NCI-H526 treated with DMSO at 0.1 percent for 48 hours (cell line): Measurements from ENCODE around the gene MRPL55.

Source experiments
- DNase-seq: peaks from one replicate; lab custom pipeline; 2025; lab: John Stamatoyannopoulos, UW

MRPL55 gene

GRCh38 chr1:228147768-228148167, 38.7 kb upstream of the MRPL55 start:
- no peak for DNase-seq

GRCh38 chr1:228147151-228147693, 38.1 kb upstream of the MRPL55 start:
- no peak for DNase-seq

- no peak for DNase-seq
Measured at GRCh38 chr1:228146417-228147150, 37.5 kb upstream of the MRPL55 start.

GRCh38 chr1:228145463-228146416, 36.6 kb upstream of the MRPL55 start:
- no peak for DNase-seq

GRCh38 chr1:228144993-228145343, 35.9 kb upstream of the MRPL55 start:
- no peak for DNase-seq

- DNase-seq = no peak
Measured at GRCh38 chr1:228144193-228144992, 35.3 kb upstream of the MRPL55 start.

- no peak for DNase-seq
Measured at GRCh38 chr1:228143480-228144192, 34.5 kb upstream of the MRPL55 start.

- DNase-seq = no peak
Measured at GRCh38 chr1:228142701-228143136, 33.6 kb upstream of the MRPL55 start.

- DNase-seq = no peak
Measured at GRCh38 chr1:228142155-228142691, 33.1 kb upstream of the MRPL55 start.

GRCh38 chr1:228141226-228142044, 32.3 kb upstream of the MRPL55 start:
- no peak for DNase-seq

- DNase-seq = no peak
Measured at GRCh38 chr1:228140724-228141225, 31.7 kb upstream of the MRPL55 start.

GRCh38 chr1:228139931-228140723, 31.0 kb upstream of the MRPL55 start, which contains the start of gene GUK1:
GUK1 (plus strand) TSS chr1:228140279; CDS start chr1:228140303, 24 bp downstream.
- peak; percentile 93 for DNase-seq

GRCh38 chr1:228139406-228139930, 30.4 kb upstream of the MRPL55 start:
- DNase-seq = no peak

- DNase-seq = no peak
Measured at GRCh38 chr1:228136901-228137300, 27.8 kb upstream of the MRPL55 start.

- DNase-seq = no peak
Measured at GRCh38 chr1:228134591-228134990, 25.5 kb upstream of the MRPL55 start.

GRCh38 chr1:228131766-228132165, 22.7 kb upstream of the MRPL55 start:
- DNase-seq = no peak

- DNase-seq = no peak
Measured at GRCh38 chr1:228125185-228125584, 16.1 kb upstream of the MRPL55 start.

- DNase-seq = no peak
Measured at GRCh38 chr1:228123505-228123904, 14.4 kb upstream of the MRPL55 start.
